Heart right ventricle (tissue), 16 donors: ENCODE measurements around the gene GMDS. TPM values are rescaled to one million over a fixed set of nuclear protein-coding genes. Genes with fewer than 3 reads are reported as not detected.

Experiments
- ATAC-seq, 8 donors: fragments of 200-7000 bp; cut with Tn5 transposase; one replicate each; pipeline ENCODE4 v1.9.1; 2020; ENCODE audit warnings: mild to moderate bottlenecking in 8 of 8, moderate library complexity in 8 of 8, moderate number of reproducible peaks in 1 of 8
- DNase-seq, 2 donors: peaks; one replicate each; pipeline ENCODE4 v3.0.0-alpha.2; 2020
- H3K27ac ChIP-seq, 10 donors: fragments of 200-600 bp; sonication (generic) in 2 of 10; one replicate each; pipeline versions ENCODE4 v1.5.0 to v1.8.0; 2020 to 2022; ENCODE audit warnings: mild to moderate bottlenecking in 3 of 10
- H3K27me3 ChIP-seq, 7 donors: fragments of 200-600 bp; one replicate each; pipeline ENCODE4 v1.8.0; 2021 to 2022; ENCODE audit warnings: mild to moderate bottlenecking in 2 of 7
- H3K36me3 ChIP-seq, 9 donors: fragments of 200-600 bp; sonication (generic) in 1 of 9; one replicate each; pipeline versions ENCODE4 v1.5.0 to v1.8.0; 2020 to 2022; ENCODE audit warnings: mild to moderate bottlenecking in 2 of 9
- H3K4me1 ChIP-seq, 9 donors: fragments of 200-600 bp; sonication (generic) in 1 of 9; one replicate each; pipeline versions ENCODE4 v1.5.0 to v1.8.0; 2020 to 2022; ENCODE audit warnings: mild to moderate bottlenecking in 4 of 9
- H3K4me3 ChIP-seq, 10 donors: fragments of 200-600 bp; sonication (generic) in 2 of 10; one replicate each; pipeline versions ENCODE4 v1.5.0 to v1.8.0; 2020 to 2022; ENCODE audit warnings: mild to moderate bottlenecking in 7 of 10, moderate library complexity in 2 of 10
- H3K9me3 ChIP-seq, 11 donors: fragments of 200-600 bp in 10 of 11; sonication (generic) in 2 of 11; one replicate each; pipeline versions ENCODE4 v1.5.0 to v1.8.0; 2013 to 2022; ENCODE audit warnings: mild to moderate bottlenecking in 2 of 11, control low read depth in 1 of 11, moderate library complexity in 1 of 11
- CTCF ChIP-seq, 9 donors: fragments of 200-600 bp; sonication (generic) in 2 of 9; IDR thresholded peaks; one replicate each; pipeline versions ENCODE4 v1.5.0 to v1.8.0; 2021 to 2022; ENCODE audit warnings: antibody characterized with exemption in 9 of 9, mild to moderate bottlenecking in 5 of 9, moderate library complexity in 1 of 9
- WGBS, 2 donors: extraction: QIAGEN DNeasy Blood & Tissue Kit; methylation state at CpG; one replicate each; pipeline ENCODE4 v1.1.7; 2013; ENCODE audit warnings: inconsistent platforms in 1 of 2; 5-methylcytosine and 5-hydroxymethylcytosine counted together
- intact Hi-C, 10 donors: fragments of 100-400 bp; cut with DNase I; formaldehyde crosslinking; loops; one replicate each; pipeline versions ENCODE4 v1.11.1 to v1.14.2; 2022
- polyA plus RNA-seq, 2 donors: library from polyadenylated mRNA; stranded (reverse); fragments of 200-250 nt; gene quantifications; one replicate each; pipeline ENCODE4 v1.2.3, GENCODE V29; 2013
- total RNA-seq, 10 donors: library from RNA; stranded (reverse); fragmentation: NEBNext Ultra II Directional in 3 of 10; extraction: Animal tissue kit (Norgen Biotek cat#: 25700) in 3 of 10; gene quantifications; one replicate each; pipeline versions ENCODE4 v1.2.1 to v1.2.4, GENCODE V29; 2021 to 2023
- donor health status: Arrhythmogenic right ventricular cardiomyopathy.
- donor health status: ischemic (EF 13 %, LVEDD 7.1; RV severe dilation, severe dysfunction).
- donor health status: healthy with polysubstance abuse.
- donor health status: DM: no; HTN: yes; CAD: no.
- donor health status: DM: no; HTN: no; CAD: no.
- donor health status: ischemic (EF 25% LVEDD 6.9; RV normal size, moderate dysfunction).
- donor health status: ischemic (EF 25% LVEDD 5.7; RV mildly dilated, moderate dysfunction).
- donor health status: healthy.
- donor health status: DM: yes; HTN: yes; CAD: no.
- donor health status: Ischemic cardiomyopathy.
- donor health status: ischemic (EF 35%, LVEDD 5.7; RV mildly dilated, moderate dysfunction).
- donor health status: nonischemic (EF 11% LVEDD 7.7; RV severe dilation, severe dysfunction).
- donor health status: DM: yes; HTN: yes; CAD: no.
- donor health status: PGD.
- donor health status: ischemic (EF 29% LVEDD 5.4; RV normal size, mild dysfunction).
- donor health status: nonischemic (EF 23%, LVEDD 6.1; RV moderate dilation, normal function).

The GMDS gene
- total and polyA plus RNA-seq, 12 donors, result 5.0 to 10.6 (median 6.9) TPM

GRCh38 chr6:1701668-1702353 is 543.6 kb downstream of the GMDS start:
- Histone ChIP-seq H3K4me3 (no peak overlapping the region), H3K27me3 (no peaks in the 10 kb centered on the region), H3K36me3 (no peaks in the 10 kb centered on the region), H3K4me1 (peaks cover 0 to 30% (median 0%) of the 10 kb centered on the region in 9 donors), H3K27ac (peak overlapping the region in 3 of 10 donors; percentile 29 to 62 (median 51)), H3K9me3 (no peaks in the 10 kb centered on the region)
- WGBS, 2 donors, result 49 to 54% methylated on average over 12 of the region's 12 CpGs
- ATAC-seq (peak in 7 of 8 donors; percentile 24 to 76 (median 53)), DNase-seq (peak in 1 of 2 donors; percentile 31)
- TF ChIP-seq CTCF (IDR thresholded peaks at IDR 0.05), result no peak
- intact Hi-C loops, result loop anchor here in 1 of 10 donors (10.0 kb wide), 1 partner anchor 53 kb away; no protein-coding TSS in a partner anchor

GRCh38 chr6:1700278-1700967 is 545.0 kb downstream of the GMDS start:
- ATAC-seq (no peak), DNase-seq (no peak)
- no peak overlapping the region for H3K27ac ChIP-seq
- no peaks in the 10 kb centered on the region for H3K36me3 ChIP-seq
- peaks cover 0 to 30% (median 0%) of the 10 kb centered on the region in 9 donors for H3K4me1 ChIP-seq
- no peak overlapping the region for H3K4me3 ChIP-seq
- H3K27me3 ChIP-seq, result no peaks in the 10 kb centered on the region
- no peak for TF ChIP-seq CTCF (IDR thresholded peaks at IDR 0.05)
- intact Hi-C loops, result loop anchor here in 1 of 10 donors (10.0 kb wide), 1 partner anchor 54 kb away; no protein-coding TSS in a partner anchor
- 90 to 94% methylated on average over 11 of the region's 11 CpGs for WGBS, 2 donors
- H3K9me3 ChIP-seq, result no peaks in the 10 kb centered on the region

GRCh38 chr6:1698527-1698926 is 546.9 kb downstream of the GMDS start:
- TF ChIP-seq CTCF (IDR thresholded peaks at IDR 0.05), result no peak
- DNase-seq, result no peak
- Histone ChIP-seq H3K9me3 (no peaks in the 10 kb centered on the region), H3K4me3 (no peak overlapping the region), H3K27ac (no peak overlapping the region), H3K4me1 (peaks cover 0 to 30% (median 0%) of the 10 kb centered on the region in 9 donors), H3K36me3 (no peaks in the 10 kb centered on the region), H3K27me3 (no peaks in the 10 kb centered on the region)
- 80 to 86% methylated on average over 11 of the region's 11 CpGs for WGBS, 2 donors
- no peak for ATAC-seq
- intact Hi-C loops, result no loop called here

- H3K36me3 ChIP-seq, result no peaks in the 10 kb centered on the region
- DNase-seq (no peak), ATAC-seq (no peak)
- no peak for TF ChIP-seq CTCF (IDR thresholded peaks at IDR 0.05)
- no peaks in the 10 kb centered on the region for H3K27me3 ChIP-seq
- intact Hi-C loops, result no loop called here
- no peaks in the 10 kb centered on the region for H3K9me3 ChIP-seq
- H3K4me1 ChIP-seq, result peaks cover 0 to 26% (median 0%) of the 10 kb centered on the region in 9 donors
- H3K27ac ChIP-seq, result no peak overlapping the region
- 97% methylated on average over 10 of the region's 10 CpGs for WGBS, 2 donors
- no peak overlapping the region for H3K4me3 ChIP-seq
These were observed 547.6 kb downstream of the GMDS start for GRCh38 chr6:1697688-1698351.
